HCT116 (cell line): ENCODE data around the gene UNC45A. TPM values are rescaled to one million over a fixed set of nuclear protein-coding genes. Genes with fewer than 3 reads are reported as not detected.

Experiments used
- ATAC-seq: fragments of 200-7000 bp; cut with Tn5 transposase; 2 replicates; pipeline ENCODE4 v1.9.1; 2020; ENCODE audit warnings: mild to moderate bottlenecking, moderate library complexity
- BruUV-seq: library from RNA; stranded (reverse); fragments of 400-500 nt; replicated peaks from 2 replicates; lab custom pipeline; 2021; lab: Mats Ljungman, UMichigan
- CTCF ChIA-PET: fragments of 300-600 bp; sonication (Branson Sonifier 250); formaldehyde crosslinking; loops from one replicate; lab custom pipeline; 2021; ENCODE audit warnings: antibody characterized with exemption; lab: Charles Lee
- POLR2A ChIA-PET: fragments of 300-600, 350-600 bp; sonication (Branson Sonifier 250); formaldehyde crosslinking; loops from one replicate; lab custom pipeline; 2021; ENCODE audit warnings: antibody characterized with exemption; lab: Charles Lee
- RAD21 ChIA-PET, 2 experiments: fragments of 300-600 bp; sonication (Branson Sonifier 250); formaldehyde crosslinking; loops; one replicate each; lab custom pipeline; 2023; ENCODE audit warnings: low total read pairs in 2 of 2; ENCODE audit not compliant: uncharacterized antibody in 2 of 2, unreplicated experiment in 2 of 2, low non-redundant PET in 1 of 2; lab: Charles Lee
- DNase-seq: peaks from one replicate; pipeline ENCODE4 v3.0.0-alpha.2; 2010; ENCODE audit warnings: low read depth, low spot score
- H2AFZ ChIP-seq: fragments of 200-600 bp; shearing (Covaris generic), sonication (generic); 2 replicates; pipeline ENCODE4 v1.6.1; 2017; ENCODE audit warnings: low read depth, mixed run types, mixed read lengths, antibody characterized with exemption, low read length; ENCODE audit not compliant: poor library complexity, severe bottlenecking
- H3K27ac ChIP-seq: 2 replicates; pipeline ENCODE4 v1.5.1; 2012; ENCODE audit warnings: low read depth, low read length
- H3K27me3 ChIP-seq: fragments of 200-600 bp; sonication (generic); 2 replicates; pipeline ENCODE4 v1.6.1; 2016; ENCODE audit warnings: mixed run types, low read length, mixed read lengths; ENCODE audit not compliant: insufficient read depth
- H3K36me3 ChIP-seq, 2 experiments: fragments of 200-500 bp in 1 of 2; fragments of 200-600 bp in 1 of 2; sonication (Bioruptor generic) in 1 of 2; sonication (generic) in 1 of 2; 2 replicates each; pipeline versions ENCODE4 v1.5.1 to v1.6.1; 2014 to 2016; ENCODE audit warnings: low read length in 2 of 2, inconsistent platforms in 1 of 2, mixed read lengths in 1 of 2, mixed run types in 1 of 2; ENCODE audit not compliant: insufficient read depth in 2 of 2, control insufficient read depth in 1 of 2
- H3K4me1 ChIP-seq, 2 experiments: fragments of 200-600 bp in 1 of 2; sonication (generic) in 1 of 2; 2 replicates each; pipeline versions ENCODE4 v1.5.1 to v1.6.1; 2012 to 2017; ENCODE audit warnings: low read length in 2 of 2, inconsistent platforms in 1 of 2, mild to moderate bottlenecking in 1 of 2, mixed read lengths in 1 of 2, mixed run types in 1 of 2, moderate library complexity in 1 of 2; ENCODE audit not compliant: insufficient read depth in 2 of 2, control insufficient read depth in 1 of 2
- H3K4me2 ChIP-seq: fragments of 200-600 bp; sonication (generic); 2 replicates; pipeline ENCODE4 v1.6.1; 2017; ENCODE audit warnings: mixed run types, low read length, mixed read lengths
- H3K4me3 ChIP-seq, 2 experiments: fragments of 200-600 bp in 1 of 2; sonication (generic) in 1 of 2; replicated peaks in 1 of 2; 2 replicates each; pipeline ENCODE4 v1.5.1; 2011 to 2016; ENCODE audit warnings: low read length in 2 of 2, control low read depth in 1 of 2, low read depth in 1 of 2, mild to moderate bottlenecking in 1 of 2, mixed read lengths in 1 of 2, mixed run types in 1 of 2
- H3K79me2 ChIP-seq: fragments of 200-600 bp; sonication (generic); 2 replicates; pipeline ENCODE4 v1.6.1; 2017; ENCODE audit warnings: mild to moderate bottlenecking, mixed run types, low read length, moderate library complexity, mixed read lengths; ENCODE audit not compliant: insufficient read depth
- H3K9ac ChIP-seq: fragments of 200-600 bp; sonication (generic); 2 replicates; pipeline ENCODE4 v1.6.1; 2016; ENCODE audit warnings: low read length, mixed read lengths
- H3K9me2 ChIP-seq: fragments of 200-600 bp; sonication (generic), shearing (Covaris generic); 2 replicates; pipeline ENCODE4 v1.6.1; 2017; ENCODE audit warnings: mixed run types, mild to moderate bottlenecking, moderate library complexity; ENCODE audit not compliant: insufficient read depth
- H3K9me3 ChIP-seq, 2 experiments: fragments of 200-500 bp in 1 of 2; fragments of 200-600 bp in 1 of 2; sonication (Bioruptor generic) in 1 of 2; sonication (generic) in 1 of 2; 2 replicates each; pipeline ENCODE4 v1.6.1; 2014 to 2017; ENCODE audit warnings: low read length in 2 of 2, mixed read lengths in 2 of 2, inconsistent platforms in 1 of 2, low read depth in 1 of 2, mild to moderate bottlenecking in 1 of 2, mixed run types in 1 of 2, moderate library complexity in 1 of 2; ENCODE audit not compliant: control insufficient read depth in 1 of 2, insufficient read depth in 1 of 2
- H4K20me1 ChIP-seq: fragments of 200-600 bp; sonication (generic), shearing (Covaris generic); 2 replicates; pipeline ENCODE4 v1.6.1; 2017; ENCODE audit warnings: mixed run types, mild to moderate bottlenecking, moderate library complexity; ENCODE audit not compliant: insufficient read depth
- CEBPB ChIP-seq: IDR thresholded peaks from 2 replicates; pipeline ENCODE4 v1.6.1; 2012; ENCODE audit warnings: low read depth
- ELF1 ChIP-seq: IDR thresholded peaks from 2 replicates; pipeline ENCODE4 v1.6.1; 2012; ENCODE audit warnings: low read depth, borderline replicate concordance
- EZH2 ChIP-seq: fragments of 200-600 bp; sonication (generic); IDR thresholded peaks from 2 replicates; pipeline ENCODE4 v1.6.1; 2017; ENCODE audit warnings: antibody characterized with exemption, mixed run types
- FOSL1 ChIP-seq: IDR thresholded peaks from 2 replicates; pipeline ENCODE4 v1.6.1; 2012; ENCODE audit warnings: low read depth
- RAD21 ChIP-seq: IDR thresholded peaks from 2 replicates; pipeline ENCODE4 v1.6.1; 2012; ENCODE audit warnings: low read depth, mild to moderate bottlenecking
- SIN3A ChIP-seq: IDR thresholded peaks from 2 replicates; pipeline ENCODE4 v1.6.1; 2012; ENCODE audit warnings: low read depth
- ZFX ChIP-seq: fragments of 450-650 bp; IDR thresholded peaks from 2 replicates; pipeline ENCODE4 v1.6.1; 2017
- ZNF274 ChIP-seq: fragments of 200-500 bp; sonication (Bioruptor generic); IDR thresholded peaks from 2 replicates; pipeline ENCODE4 v1.6.1; 2014; ENCODE audit warnings: mild to moderate bottlenecking, low read depth, low read length, inconsistent platforms
- intact Hi-C: fragments of 100-400 bp; cut with micrococcal nuclease; formaldehyde crosslinking; loops from 2 replicates; pipeline ENCODE4 v1.10.0; 2022
- total RNA-seq: library from RNA; stranded (reverse); gene quantifications from one replicate; pipeline ENCODE4 v1.2.1, GENCODE V29; 2021; ENCODE audit not compliant: unreplicated experiment
- TF ChIP-seq, protein P1 (sequence below): IDR thresholded peaks from 2 replicates; pipeline ENCODE4 v1.6.1; 2012
- TF ChIP-seq, protein P2 (sequence below): IDR thresholded peaks from 2 replicates; pipeline ENCODE4 v1.6.1; 2011; ENCODE audit warnings: mild to moderate bottlenecking, low read length, moderate library complexity; ENCODE audit not compliant: insufficient replicate concordance; ENCODE audit errors: extremely low read depth

UNC45A gene
- total RNA-seq, 1 experiment from 2014 or later = 95.4 TPM

DNA sequence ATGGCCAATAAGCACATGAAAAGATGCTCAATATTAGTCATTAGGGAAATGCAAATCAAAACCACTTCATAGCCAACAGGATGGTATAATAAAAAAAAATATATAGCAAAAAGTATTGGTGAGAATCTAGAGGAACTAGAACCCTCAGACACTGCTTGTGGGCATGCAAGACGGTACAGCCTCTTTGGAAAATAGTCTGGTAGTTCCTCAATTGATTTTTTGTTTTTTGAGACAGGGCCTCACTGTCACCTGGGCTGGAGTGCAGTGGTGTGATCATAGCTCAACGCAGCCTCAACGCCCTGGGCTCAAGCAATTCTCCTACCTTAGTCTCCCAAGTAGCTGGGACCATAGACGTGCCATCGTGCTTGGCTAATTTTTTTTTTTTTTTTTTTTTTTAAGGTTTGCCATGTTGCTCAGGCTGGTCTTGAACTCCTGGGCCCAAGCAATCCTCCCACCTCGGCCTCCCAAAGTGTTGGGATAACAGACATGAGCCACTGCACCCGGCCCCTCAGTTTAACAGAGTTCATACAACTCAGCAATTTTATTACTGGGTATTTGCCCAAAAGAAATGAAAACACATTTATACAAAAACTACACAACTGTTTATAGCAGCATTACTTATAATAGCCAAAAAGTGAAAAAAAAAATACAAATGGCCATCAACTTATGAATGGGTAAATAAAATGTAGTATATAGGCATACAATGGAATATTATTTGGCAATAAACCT lies 54.1 kb downstream of the UNC45A start (continued):
- TF ChIP-seq ZNF274 (no peak), ELF1 (no peak), EZH2 (no peak), SIN3A (no peak), FOSL1 (no peak), ZFX (no peak), RAD21 (no peak)
- TF ChIP-seq, protein P1, sequence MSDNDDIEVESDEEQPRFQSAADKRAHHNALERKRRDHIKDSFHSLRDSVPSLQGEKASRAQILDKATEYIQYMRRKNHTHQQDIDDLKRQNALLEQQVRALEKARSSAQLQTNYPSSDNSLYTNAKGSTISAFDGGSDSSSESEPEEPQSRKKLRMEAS = no peak
- TF ChIP-seq, protein P2, sequence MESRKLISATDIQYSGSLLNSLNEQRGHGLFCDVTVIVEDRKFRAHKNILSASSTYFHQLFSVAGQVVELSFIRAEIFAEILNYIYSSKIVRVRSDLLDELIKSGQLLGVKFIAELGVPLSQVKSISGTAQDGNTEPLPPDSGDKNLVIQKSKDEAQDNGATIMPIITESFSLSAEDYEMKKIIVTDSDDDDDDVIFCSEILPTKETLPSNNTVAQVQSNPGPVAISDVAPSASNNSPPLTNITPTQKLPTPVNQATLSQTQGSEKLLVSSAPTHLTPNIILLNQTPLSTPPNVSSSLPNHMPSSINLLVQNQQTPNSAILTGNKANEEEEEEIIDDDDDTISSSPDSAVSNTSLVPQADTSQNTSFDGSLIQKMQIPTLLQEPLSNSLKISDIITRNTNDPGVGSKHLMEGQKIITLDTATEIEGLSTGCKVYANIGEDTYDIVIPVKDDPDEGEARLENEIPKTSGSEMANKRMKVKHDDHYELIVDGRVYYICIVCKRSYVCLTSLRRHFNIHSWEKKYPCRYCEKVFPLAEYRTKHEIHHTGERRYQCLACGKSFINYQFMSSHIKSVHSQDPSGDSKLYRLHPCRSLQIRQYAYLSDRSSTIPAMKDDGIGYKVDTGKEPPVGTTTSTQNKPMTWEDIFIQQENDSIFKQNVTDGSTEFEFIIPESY = no peak

DNA sequence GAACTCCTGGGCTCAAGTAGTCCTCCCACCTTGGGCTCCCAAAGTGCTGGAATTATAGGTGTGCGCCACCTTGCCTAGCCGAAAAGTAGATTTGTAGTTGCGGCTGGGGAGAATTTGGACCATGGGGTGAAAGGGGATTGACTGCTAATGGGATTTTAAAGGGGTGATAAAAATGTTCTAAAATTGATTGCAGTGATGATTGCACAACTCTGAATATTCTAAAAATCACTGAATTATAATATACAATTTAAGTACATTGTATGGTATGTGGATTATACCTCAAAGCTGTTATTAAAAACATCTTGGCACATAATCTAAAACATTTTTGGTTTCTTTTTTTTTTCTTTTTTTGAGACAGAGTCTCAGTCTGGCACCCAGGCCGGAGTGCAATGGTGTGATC lies 55.4 kb downstream of the UNC45A start:
- intact Hi-C loops = no loop called here

More for the DNA sequence above, 55.4 kb downstream of the UNC45A start:
- Histone ChIP-seq H3K79me2 (peaks cover 96% of the 10 kb centered on the region), H3K36me3 (peaks cover 0 to 8% of the 10 kb centered on the region in 2 experiments; a peak in 1 of 4 replicates), H3K4me3 (no peak overlapping the region), H3K9me2 (no peaks in the 10 kb centered on the region), H3K4me2 (no peak overlapping the region), H3K4me1 (peaks cover 7 to 17% of the 10 kb centered on the region in 2 experiments), H2AFZ (no peak overlapping the region), H4K20me1 (no peaks in the 10 kb centered on the region), H3K9me3 (no peaks in the 10 kb centered on the region), H3K27me3 (no peaks in the 10 kb centered on the region), H3K27ac (no peak overlapping the region), H3K9ac (no peak overlapping the region)
- DNase-seq (no peak), ATAC-seq (no peak)
- ChIA-PET RAD21 (no interaction called here), POLR2A (no interaction called here), CTCF (no interaction called here)
- BruUV-seq = no TSS peak
- TF ChIP-seq CEBPB (no peak), ZFX (no peak), EZH2 (no peak)
